Stomach smooth muscle (tissue), 2 donors: ENCODE data around the gene LAG3.

ENCODE experiments used
- H3K27ac ChIP-seq: one replicate; pipeline ENCODE4 v1.7.0; 2013; ENCODE audit warnings: mild to moderate bottlenecking, low read length, inconsistent platforms
- H3K27me3 ChIP-seq, 2 donors: one replicate each; pipeline ENCODE4 v1.7.0; 2013; ENCODE audit warnings: low read length in 2 of 2; ENCODE audit not compliant: insufficient read depth in 2 of 2, control insufficient read depth in 1 of 2
- H3K36me3 ChIP-seq, 2 donors: one replicate each; pipeline ENCODE4 v1.7.0; 2013; ENCODE audit warnings: low read length in 2 of 2; ENCODE audit not compliant: control insufficient read depth in 2 of 2, insufficient read depth in 2 of 2
- H3K4me1 ChIP-seq: one replicate; pipeline ENCODE4 v1.7.0; 2013; ENCODE audit warnings: low read length; ENCODE audit not compliant: control insufficient read depth, insufficient read depth
- H3K4me3 ChIP-seq, 2 donors: one replicate each; pipeline ENCODE4 v1.7.0; 2013; ENCODE audit warnings: low read length in 2 of 2
- H3K9ac ChIP-seq, 2 donors: one replicate each; pipeline ENCODE4 v1.7.0; 2013; ENCODE audit warnings: low read length in 2 of 2, mild to moderate bottlenecking in 1 of 2
- H3K9me3 ChIP-seq, 2 donors: one replicate each; pipeline ENCODE4 v1.7.0; 2013; ENCODE audit warnings: low read length in 2 of 2; ENCODE audit not compliant: control insufficient read depth in 2 of 2
- donor health status: healthy.
- donor health status: Pancreatic carcinoma.

Gene LAG3

DNA sequence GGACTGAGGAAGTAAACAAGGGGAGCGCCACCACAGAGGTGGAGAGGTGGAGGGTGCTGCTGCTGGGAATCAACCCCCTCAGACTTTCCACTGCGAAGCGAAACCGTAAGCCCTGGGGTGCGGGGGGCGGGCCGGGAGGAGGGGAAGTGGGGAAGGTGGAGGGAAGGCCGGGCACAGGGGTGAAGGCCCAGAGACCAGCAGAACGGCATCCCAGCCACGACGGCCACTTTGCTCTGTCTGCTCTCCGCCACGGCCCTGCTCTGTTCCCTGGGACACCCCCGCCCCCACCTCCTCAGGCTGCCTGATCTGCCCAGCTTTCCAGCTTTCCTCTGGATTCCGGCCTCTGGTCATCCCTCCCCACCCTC lies at the start of gene LAG3:
Gene LAG3, plus strand, starts transcription at position 190 of the 365 bp plus-strand sequence. CDS start 333 bp downstream, outside the sequence.
- H3K36me3 ChIP-seq = peaks cover 11 to 13% of the 10 kb centered on the region in 2 donors
- peak within 1 kb of the TSS in 1 of 2 donors; percentile 27 for H3K9ac ChIP-seq
- H3K4me3 ChIP-seq = peak within 1 kb of the TSS in 1 of 2 donors; percentile 57
- peaks cover 46% of the 10 kb centered on the region for H3K4me1 ChIP-seq
- peak within 1 kb of the TSS; percentile 31 for H3K27ac ChIP-seq
- H3K9me3 ChIP-seq = no peaks in the 10 kb centered on the region
- no peaks in the 10 kb centered on the region for H3K27me3 ChIP-seq

DNA sequence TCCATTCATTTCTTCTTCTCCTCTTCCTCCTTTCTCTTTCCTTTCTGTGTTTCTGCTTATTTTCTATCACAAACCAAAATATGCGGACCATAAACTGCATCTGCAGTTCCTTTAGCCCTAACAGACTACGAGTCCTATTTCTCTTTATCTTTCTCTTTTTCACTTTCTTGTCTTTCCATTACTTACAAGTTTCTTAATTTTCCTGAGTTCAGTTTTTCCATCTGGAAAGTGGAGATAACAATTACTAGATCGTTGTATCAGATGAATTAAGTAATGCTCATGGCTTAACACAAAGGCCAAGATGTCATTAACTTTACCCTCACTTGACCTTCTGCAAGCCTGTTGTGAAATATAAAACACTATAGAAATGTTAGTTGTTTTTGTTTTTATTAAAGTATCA lies 49.5 kb upstream of the LAG3 start:
- Histone ChIP-seq H3K9ac (no peak overlapping the region), H3K27me3 (no peaks in the 10 kb centered on the region), H3K9me3 (no peaks in the 10 kb centered on the region), H3K4me3 (no peak overlapping the region), H3K4me1 (peaks cover 7% of the 10 kb centered on the region), H3K27ac (no peak overlapping the region), H3K36me3 (peaks cover 2 to 6% of the 10 kb centered on the region in 2 donors)

DNA sequence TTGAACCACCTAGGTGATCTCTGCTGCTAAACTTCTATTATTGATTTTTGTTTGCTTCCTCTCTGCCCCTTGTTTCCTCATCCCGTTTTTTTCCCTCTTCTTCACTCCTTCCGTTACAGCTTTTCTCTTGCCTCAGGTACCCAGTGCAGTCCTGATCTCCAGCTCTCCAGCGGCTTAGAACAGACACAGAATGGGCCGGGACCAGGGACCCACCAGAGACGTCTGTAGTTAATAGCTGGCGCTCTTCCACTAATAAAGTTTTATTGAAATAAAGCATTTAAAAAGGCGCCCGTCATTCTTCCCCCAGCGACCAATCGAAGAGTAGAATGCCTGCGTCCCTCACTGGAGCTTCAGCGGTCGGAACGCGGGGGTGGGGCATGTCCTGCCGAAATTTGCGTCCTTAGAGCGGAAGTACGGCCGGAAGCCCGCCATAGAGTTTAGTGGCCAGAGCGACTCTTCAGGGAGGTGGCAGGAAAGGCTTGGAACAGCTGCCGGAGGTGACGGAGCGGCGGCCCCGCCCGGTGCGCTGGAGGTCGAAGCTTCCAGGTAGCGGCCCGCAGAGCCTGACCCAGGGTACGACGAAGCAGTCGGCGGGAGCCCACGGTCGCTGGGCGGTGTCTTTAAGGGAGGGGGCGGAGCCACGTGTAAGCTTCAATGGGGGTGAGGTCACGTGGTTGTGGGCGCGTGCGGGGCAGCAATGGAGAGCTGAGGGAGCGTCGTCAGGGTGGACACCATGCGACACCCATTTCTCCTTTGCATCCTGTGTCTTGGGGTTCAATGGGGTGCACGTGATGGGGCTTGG lies 48.5 kb upstream of the LAG3 start, which contains the start of gene COPS7A:
Gene COPS7A, plus strand, starts transcription at position 440 of the 802 bp plus-strand sequence. CDS start 611 bp downstream, outside the sequence.
- Histone ChIP-seq H3K27me3 (no peaks in the 10 kb centered on the region), H3K4me3 (peak within 1 kb of the TSS; percentile 89 to 90), H3K4me1 (peaks cover 7% of the 10 kb centered on the region), H3K9ac (peak within 1 kb of the TSS; percentile 77 to 87), H3K27ac (peak within 1 kb of the TSS; percentile 89), H3K36me3 (peaks cover 10 to 15% of the 10 kb centered on the region in 2 donors), H3K9me3 (no peaks in the 10 kb centered on the region)

DNA sequence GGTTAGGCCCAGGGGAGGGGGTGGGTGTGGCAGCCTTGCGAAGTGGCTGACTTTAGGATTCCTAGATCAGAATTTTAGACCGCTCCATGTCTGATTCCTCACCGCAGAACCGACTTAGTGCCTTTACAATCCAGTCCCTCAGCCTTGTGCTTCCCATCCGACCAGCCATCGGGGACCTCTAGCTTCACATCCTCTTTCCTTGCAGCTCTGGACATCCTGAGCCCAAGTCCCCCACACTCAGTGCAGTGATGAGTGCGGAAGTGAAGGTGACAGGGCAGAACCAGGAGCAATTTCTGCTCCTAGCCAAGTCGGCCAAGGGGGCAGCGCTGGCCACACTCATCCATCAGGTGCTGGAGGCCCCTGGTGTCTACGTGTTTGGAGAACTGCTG lies 47.9 kb upstream of the LAG3 start:
- H3K27me3 ChIP-seq = no peaks in the 10 kb centered on the region
- H3K4me1 ChIP-seq = peaks cover 7% of the 10 kb centered on the region
- H3K4me3 ChIP-seq = peak overlapping the region; percentile 89 to 90
- H3K36me3 ChIP-seq = peaks cover 16 to 20% of the 10 kb centered on the region in 2 donors
- peak overlapping the region; percentile 89 for H3K27ac ChIP-seq
- H3K9me3 ChIP-seq = no peaks in the 10 kb centered on the region
- peak overlapping the region; percentile 77 to 87 for H3K9ac ChIP-seq

DNA sequence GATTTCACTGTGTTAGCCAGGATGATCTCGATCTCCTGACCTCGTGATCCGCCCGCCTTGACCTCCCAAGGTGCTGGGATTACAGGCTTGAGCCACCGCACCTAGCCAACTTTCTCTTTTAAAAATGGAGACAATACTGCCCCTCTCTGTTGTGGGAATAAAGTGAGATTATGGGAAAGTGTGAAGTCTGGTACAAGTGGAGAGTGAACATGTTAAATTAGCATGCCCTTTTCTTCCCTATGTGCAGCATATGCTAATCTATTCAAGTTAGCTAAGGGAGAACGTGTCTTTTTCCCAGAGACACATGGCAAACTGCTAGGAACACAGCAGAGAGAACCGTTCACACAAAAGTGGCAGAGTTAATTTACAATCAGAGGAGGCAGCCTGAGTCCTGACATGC lies 47.0 kb upstream of the LAG3 start:
- Histone ChIP-seq H3K36me3 (peaks cover 25 to 27% of the 10 kb centered on the region in 2 donors), H3K4me1 (peaks cover 7% of the 10 kb centered on the region), H3K27ac (no peak overlapping the region), H3K9me3 (no peaks in the 10 kb centered on the region), H3K27me3 (no peaks in the 10 kb centered on the region), H3K9ac (no peak overlapping the region), H3K4me3 (no peak overlapping the region)

DNA sequence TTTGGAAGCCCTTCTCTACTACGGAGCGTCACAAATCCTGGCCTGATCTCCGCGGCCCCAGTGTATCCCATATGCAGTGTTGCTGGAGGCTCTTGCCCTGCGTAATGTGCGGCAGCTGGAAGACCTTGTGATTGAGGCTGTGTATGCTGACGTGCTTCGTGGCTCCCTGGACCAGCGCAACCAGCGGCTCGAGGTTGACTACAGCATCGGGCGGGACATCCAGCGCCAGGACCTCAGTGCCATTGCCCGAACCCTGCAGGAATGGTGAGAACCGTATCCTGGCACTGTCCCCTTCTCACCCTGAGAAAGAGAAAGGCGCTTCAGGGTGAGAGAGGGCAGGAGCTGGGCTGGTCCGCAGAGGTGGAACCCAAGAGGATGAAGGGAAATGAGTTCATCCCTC lies 43.1 kb upstream of the LAG3 start:
- no peaks in the 10 kb centered on the region for H3K27me3 ChIP-seq
- H3K36me3 ChIP-seq = peaks cover 36 to 44% of the 10 kb centered on the region in 2 donors
- peaks cover 7% of the 10 kb centered on the region for H3K4me1 ChIP-seq
- H3K4me3 ChIP-seq = no peak overlapping the region
- no peak overlapping the region for H3K27ac ChIP-seq
- no peaks in the 10 kb centered on the region for H3K9me3 ChIP-seq
- H3K9ac ChIP-seq = no peak overlapping the region

DNA sequence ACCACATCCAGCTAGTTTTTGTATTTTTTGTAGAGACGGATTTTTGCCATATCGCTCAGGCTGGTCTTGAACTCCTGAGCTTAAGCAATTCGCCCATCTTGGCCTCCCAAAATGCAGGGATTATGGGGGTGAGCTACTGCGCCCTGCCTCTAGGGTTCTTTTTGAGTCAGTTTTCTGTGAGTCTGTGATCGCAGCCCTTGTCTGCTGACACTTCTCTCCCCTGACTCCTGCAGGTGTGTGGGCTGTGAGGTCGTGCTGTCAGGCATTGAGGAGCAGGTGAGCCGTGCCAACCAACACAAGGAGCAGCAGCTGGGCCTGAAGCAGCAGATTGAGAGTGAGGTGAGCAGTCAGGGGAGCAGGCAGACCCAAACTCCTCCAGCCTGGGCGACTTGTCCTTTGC lies 42.2 kb upstream of the LAG3 start:
- H3K27me3 ChIP-seq = no peaks in the 10 kb centered on the region
- H3K36me3 ChIP-seq = peaks cover 36 to 49% of the 10 kb centered on the region in 2 donors
- H3K9me3 ChIP-seq = no peaks in the 10 kb centered on the region
- no peak overlapping the region for H3K4me3 ChIP-seq
- no peak overlapping the region for H3K27ac ChIP-seq
- peaks cover 2% of the 10 kb centered on the region for H3K4me1 ChIP-seq
- no peak overlapping the region for H3K9ac ChIP-seq

DNA sequence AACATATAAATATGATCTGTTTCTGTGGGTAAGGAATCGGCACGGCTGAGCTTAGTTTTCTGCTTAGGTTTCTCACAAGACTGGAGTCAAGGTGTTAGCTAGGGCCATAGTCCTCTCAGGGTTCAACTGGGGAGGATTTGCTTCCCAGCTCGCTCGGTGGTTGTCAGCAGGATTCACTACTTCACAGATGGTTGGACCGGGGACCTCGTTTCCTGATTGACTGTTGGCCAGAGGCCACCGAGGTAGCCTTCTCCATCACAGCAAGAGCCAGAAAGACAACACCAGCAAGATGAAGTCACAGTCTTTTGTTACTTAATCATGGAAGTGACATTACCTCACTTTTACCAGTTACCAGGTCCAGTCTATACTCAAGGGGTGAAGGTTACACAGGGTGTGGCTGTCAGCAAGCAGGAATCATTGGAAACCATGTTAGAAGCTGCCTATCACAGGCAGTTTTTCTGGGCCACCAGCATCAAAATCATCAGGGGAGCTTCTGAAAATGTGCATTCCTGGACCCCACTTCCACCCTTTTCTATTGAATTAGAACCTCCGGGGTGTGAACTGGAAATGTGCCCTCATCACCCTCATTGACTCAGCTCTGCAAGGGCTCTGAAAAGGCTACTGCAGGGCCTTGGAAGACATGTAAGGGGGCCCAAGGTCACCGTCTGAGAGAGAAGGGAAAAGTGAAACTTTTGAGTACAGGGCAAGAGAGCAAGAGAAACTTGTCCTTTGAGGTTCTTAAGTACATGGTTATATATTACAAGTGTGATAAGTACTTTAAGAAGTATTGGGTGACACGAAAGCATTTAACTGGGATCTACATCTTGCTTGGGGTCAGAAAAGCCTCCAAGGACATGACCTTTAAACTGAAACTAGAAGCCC lies 37.6 kb upstream of the LAG3 start:
- peaks cover 16 to 26% of the 10 kb centered on the region in 2 donors for H3K36me3 ChIP-seq
- H3K4me3 ChIP-seq = no peak overlapping the region
- H3K27ac ChIP-seq = peak overlapping the region; percentile 49
- no peaks in the 10 kb centered on the region for H3K27me3 ChIP-seq
- peaks cover 7% of the 10 kb centered on the region for H3K4me1 ChIP-seq
- H3K9ac ChIP-seq = peak overlapping the region; percentile 5 to 29
- H3K9me3 ChIP-seq = no peaks in the 10 kb centered on the region

DNA sequence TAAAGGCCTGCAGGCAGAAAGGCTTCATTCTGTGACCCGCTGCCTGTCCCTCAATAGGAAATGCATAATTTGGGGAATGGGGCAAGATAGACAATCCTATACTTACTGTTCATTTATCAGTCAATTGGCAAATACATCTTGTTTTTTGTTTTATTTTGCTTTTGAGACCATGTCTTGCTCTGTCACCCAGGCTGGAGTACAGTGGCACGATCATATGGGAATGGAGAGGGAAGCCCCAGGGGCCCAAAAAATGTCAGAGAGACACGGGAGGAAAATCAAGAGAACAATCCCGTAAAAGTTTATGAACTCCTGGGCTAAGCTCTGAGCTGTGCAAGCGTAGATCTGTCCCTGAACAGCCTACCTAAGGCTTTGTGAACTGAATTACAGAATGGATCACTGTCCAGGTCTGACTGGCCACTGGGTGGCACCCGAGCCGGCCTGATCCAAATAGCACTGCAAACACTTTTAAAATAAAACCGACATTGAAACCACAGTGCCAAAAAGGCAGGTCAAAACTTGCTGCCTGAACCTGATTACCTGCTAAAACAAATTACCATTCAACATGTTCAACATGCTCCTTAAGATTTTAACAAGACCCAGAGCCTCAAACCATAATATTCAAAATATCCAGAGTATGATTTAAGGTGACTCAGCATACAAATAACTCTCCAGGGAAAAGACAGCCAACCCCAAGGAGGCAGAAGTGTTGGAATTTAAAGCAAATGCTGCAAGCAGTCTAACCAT lies 36.7 kb upstream of the LAG3 start:
- Histone ChIP-seq H3K36me3 (peaks cover 9 to 19% of the 10 kb centered on the region in 2 donors), H3K9ac (peak overlapping the region; percentile 5 to 36), H3K4me1 (peaks cover 7% of the 10 kb centered on the region), H3K27ac (peak overlapping the region; percentile 49), H3K27me3 (no peaks in the 10 kb centered on the region), H3K4me3 (no peak overlapping the region), H3K9me3 (no peaks in the 10 kb centered on the region)

DNA sequence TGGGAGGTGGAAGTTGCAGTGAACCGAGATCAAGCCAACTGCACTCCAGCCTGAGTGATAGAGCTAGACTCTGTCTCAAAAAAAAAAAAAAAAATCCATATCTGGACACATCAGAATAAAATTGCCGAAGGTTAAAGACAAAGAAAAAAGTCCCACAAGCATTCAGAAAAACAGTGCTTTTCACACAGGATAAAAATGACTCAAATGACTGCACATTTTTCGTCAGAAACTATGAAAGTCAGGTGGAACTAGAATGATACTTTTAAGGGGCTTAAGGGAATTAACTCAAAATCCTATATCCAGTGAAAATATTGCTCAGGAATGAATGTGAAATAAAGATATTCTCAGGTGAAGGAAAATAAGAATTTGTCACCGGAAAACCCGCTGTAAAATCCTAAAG lies 35.6 kb upstream of the LAG3 start:
- Histone ChIP-seq H3K4me3 (no peak overlapping the region), H3K9me3 (no peaks in the 10 kb centered on the region), H3K27me3 (no peaks in the 10 kb centered on the region), H3K27ac (no peak overlapping the region), H3K4me1 (peaks cover 7% of the 10 kb centered on the region), H3K9ac (no peak overlapping the region), H3K36me3 (peaks cover 0 to 10% of the 10 kb centered on the region in 2 donors)
